ENCODE measurements around the gene RHOJ. TPM values are rescaled to one million over a fixed set of nuclear protein-coding genes. Genes with fewer than 3 reads are reported as not detected.

RHOJ gene
- total and polyA plus RNA-seq, 2 experiments from 2014 or later, result 0.17 TPM; not detected in 1

DNA sequence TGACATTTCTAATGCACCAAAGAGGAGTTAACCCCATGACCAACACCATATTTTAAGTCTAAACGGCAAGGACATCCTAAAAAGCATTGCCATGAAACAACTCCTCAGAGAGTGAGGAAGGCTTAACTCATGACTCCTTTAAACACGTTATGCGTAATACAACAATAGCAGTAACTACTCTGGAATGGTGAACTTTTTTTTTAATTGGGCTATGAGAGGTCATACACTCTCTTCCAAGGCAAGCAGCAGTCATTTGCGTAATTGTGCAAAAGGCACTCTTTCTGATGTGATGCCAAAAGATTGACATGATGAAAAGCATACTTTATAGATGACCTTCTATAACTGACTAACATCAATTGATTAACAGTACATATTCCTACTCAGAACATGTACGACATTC lies 39.4 kb downstream of the RHOJ start:
- no peak overlapping the region for H2AFZ ChIP-seq
- no peak overlapping the region for H3K4me3 ChIP-seq
- Mint-ChIP-seq H3K4me1 (no peaks in the 10 kb centered on the region), H3K9me3 (no peaks in the 10 kb centered on the region; the same call in 2 of the 3 replicates), H3K27ac (no peak overlapping the region), H3K27me3 (ENCODE audit: insufficient read depth, low read depth, poor library complexity) (peaks cover 2% of the 10 kb centered on the region), H3K4me3 (no peak overlapping the region), H3K36me3 (ENCODE audit: low read depth) (no peaks in the 10 kb centered on the region)
- H4K20me1 ChIP-seq (replicated peaks; ENCODE audit: insufficient read depth), result no peaks in the 10 kb centered on the region
- no peaks in the 10 kb centered on the region for H3K36me3 ChIP-seq (ENCODE audit: insufficient read depth)
- no peak for TF ChIP-seq CTCF (conservative IDR thresholded peaks at IDR 0.05; ENCODE audit: low read depth in 2 of 2)
- TF ChIP-seq EZH2phosphoT487 (IDR thresholded peaks at IDR 0.05; ENCODE audit: unreplicated experiment), result no peak
- TF ChIP-seq ETS1 (IDR thresholded peaks at IDR 0.05), result no peak
- H3K9me2 ChIP-seq (ENCODE audit: insufficient read depth), result peaks cover 6% of the 10 kb centered on the region; the same call in 1 of the 2 replicates
- H3K4me1 ChIP-seq (ENCODE audit: insufficient read depth), result no peaks in the 10 kb centered on the region
- no peak for ATAC-seq
- no peak overlapping the region for H3K27ac ChIP-seq (ENCODE audit: low read depth)
- DNase-seq (ENCODE audit: low spot score), result no peak
- no peaks in the 10 kb centered on the region for H3K27me3 ChIP-seq (ENCODE audit: insufficient read depth)
- H3F3A ChIP-seq (replicated peaks; ENCODE audit: low read depth), result no peaks in the 10 kb centered on the region
- no peaks in the 10 kb centered on the region for H3K79me2 ChIP-seq (replicated peaks; ENCODE audit: insufficient read depth)
- no peak overlapping the region for H3K4me2 ChIP-seq

GRCh38 chr14:63245893-63246292 lies 41.6 kb downstream of the RHOJ start:
- no peaks in the 10 kb centered on the region for H3F3A ChIP-seq (replicated peaks; ENCODE audit: low read depth)
- no peak overlapping the region for H2AFZ ChIP-seq
- no peaks in the 10 kb centered on the region for H3K79me2 ChIP-seq (replicated peaks; ENCODE audit: insufficient read depth)
- H3K4me1 ChIP-seq (ENCODE audit: insufficient read depth), result no peaks in the 10 kb centered on the region
- Mint-ChIP-seq H3K4me3 (no peak overlapping the region), H3K27me3 (ENCODE audit: insufficient read depth, low read depth, poor library complexity) (peaks cover 2% of the 10 kb centered on the region), H3K27ac (no peak overlapping the region), H3K36me3 (ENCODE audit: low read depth) (no peaks in the 10 kb centered on the region), H3K4me1 (no peaks in the 10 kb centered on the region), H3K9me3 (no peaks in the 10 kb centered on the region; the same call in 2 of the 3 replicates)
- ATAC-seq, result no peak
- H3K27ac ChIP-seq (ENCODE audit: low read depth), result no peak overlapping the region
- H3K4me2 ChIP-seq, result no peak overlapping the region
- no peaks in the 10 kb centered on the region for H3K36me3 ChIP-seq (ENCODE audit: insufficient read depth)
- peaks cover 8% of the 10 kb centered on the region; the same call in 1 of the 2 replicates for H3K9me2 ChIP-seq (ENCODE audit: insufficient read depth)
- H3K27me3 ChIP-seq (ENCODE audit: insufficient read depth), result no peaks in the 10 kb centered on the region
- DNase-seq (ENCODE audit: low spot score), result no peak
- H4K20me1 ChIP-seq (replicated peaks; ENCODE audit: insufficient read depth), result no peaks in the 10 kb centered on the region
- no peak overlapping the region for H3K4me3 ChIP-seq
- TF ChIP-seq EZH2phosphoT487 (IDR thresholded peaks at IDR 0.05; ENCODE audit: unreplicated experiment) (no peak), ZNF114 (CRISPR knock-in tag; IDR thresholded peaks at IDR 0.05) (no peak), JUNB (IDR thresholded peaks at IDR 0.05; ENCODE audit: unreplicated experiment) (no peak), STAT1 (IDR thresholded peaks at IDR 0.05; ENCODE audit: unreplicated experiment) (no peak)
- TF ChIP-seq, protein P1, sequence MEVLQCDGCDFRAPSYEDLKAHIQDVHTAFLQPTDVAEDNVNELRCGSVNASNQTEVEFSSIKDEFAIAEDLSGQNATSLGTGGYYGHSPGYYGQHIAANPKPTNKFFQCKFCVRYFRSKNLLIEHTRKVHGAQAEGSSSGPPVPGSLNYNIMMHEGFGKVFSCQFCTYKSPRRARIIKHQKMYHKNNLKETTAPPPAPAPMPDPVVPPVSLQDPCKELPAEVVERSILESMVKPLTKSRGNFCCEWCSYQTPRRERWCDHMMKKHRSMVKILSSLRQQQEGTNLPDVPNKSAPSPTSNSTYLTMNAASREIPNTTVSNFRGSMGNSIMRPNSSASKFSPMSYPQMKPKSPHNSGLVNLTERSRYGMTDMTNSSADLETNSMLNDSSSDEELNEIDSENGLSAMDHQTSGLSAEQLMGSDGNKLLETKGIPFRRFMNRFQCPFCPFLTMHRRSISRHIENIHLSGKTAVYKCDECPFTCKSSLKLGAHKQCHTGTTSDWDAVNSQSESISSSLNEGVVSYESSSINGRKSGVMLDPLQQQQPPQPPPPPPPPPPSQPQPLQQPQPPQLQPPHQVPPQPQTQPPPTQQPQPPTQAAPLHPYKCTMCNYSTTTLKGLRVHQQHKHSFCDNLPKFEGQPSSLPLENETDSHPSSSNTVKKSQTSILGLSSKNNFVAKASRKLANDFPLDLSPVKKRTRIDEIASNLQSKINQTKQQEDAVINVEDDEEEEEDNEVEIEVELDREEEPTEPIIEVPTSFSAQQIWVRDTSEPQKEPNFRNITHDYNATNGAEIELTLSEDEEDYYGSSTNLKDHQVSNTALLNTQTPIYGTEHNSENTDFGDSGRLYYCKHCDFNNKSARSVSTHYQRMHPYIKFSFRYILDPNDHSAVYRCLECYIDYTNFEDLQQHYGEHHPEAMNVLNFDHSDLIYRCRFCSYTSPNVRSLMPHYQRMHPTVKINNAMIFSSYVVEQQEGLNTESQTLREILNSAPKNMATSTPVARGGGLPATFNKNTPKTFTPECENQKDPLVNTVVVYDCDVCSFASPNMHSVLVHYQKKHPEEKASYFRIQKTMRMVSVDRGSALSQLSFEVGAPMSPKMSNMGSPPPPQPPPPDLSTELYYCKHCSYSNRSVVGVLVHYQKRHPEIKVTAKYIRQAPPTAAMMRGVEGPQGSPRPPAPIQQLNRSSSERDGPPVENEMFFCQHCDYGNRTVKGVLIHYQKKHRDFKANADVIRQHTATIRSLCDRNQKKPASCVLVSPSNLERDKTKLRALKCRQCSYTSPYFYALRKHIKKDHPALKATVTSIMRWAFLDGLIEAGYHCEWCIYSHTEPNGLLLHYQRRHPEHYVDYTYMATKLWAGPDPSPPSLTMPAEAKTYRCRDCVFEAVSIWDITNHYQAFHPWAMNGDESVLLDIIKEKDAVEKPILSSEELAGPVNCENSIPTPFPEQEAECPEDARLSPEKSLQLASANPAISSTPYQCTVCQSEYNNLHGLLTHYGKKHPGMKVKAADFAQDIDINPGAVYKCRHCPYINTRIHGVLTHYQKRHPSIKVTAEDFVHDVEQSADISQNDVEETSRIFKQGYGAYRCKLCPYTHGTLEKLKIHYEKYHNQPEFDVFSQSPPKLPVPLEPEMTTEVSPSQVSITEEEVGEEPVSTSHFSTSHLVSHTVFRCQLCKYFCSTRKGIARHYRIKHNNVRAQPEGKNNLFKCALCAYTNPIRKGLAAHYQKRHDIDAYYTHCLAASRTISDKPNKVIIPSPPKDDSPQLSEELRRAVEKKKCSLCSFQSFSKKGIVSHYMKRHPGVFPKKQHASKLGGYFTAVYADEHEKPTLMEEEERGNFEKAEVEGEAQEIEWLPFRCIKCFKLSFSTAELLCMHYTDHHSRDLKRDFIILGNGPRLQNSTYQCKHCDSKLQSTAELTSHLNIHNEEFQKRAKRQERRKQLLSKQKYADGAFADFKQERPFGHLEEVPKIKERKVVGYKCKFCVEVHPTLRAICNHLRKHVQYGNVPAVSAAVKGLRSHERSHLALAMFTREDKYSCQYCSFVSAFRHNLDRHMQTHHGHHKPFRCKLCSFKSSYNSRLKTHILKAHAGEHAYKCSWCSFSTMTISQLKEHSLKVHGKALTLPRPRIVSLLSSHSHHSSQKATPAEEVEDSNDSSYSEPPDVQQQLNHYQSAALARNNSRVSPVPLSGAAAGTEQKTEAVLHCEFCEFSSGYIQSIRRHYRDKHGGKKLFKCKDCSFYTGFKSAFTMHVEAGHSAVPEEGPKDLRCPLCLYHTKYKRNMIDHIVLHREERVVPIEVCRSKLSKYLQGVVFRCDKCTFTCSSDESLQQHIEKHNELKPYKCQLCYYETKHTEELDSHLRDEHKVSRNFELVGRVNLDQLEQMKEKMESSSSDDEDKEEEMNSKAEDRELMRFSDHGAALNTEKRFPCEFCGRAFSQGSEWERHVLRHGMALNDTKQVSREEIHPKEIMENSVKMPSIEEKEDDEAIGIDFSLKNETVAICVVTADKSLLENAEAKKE (CRISPR knock-in tag; IDR thresholded peaks at IDR 0.05), result no peak
- TF ChIP-seq, protein P2, sequence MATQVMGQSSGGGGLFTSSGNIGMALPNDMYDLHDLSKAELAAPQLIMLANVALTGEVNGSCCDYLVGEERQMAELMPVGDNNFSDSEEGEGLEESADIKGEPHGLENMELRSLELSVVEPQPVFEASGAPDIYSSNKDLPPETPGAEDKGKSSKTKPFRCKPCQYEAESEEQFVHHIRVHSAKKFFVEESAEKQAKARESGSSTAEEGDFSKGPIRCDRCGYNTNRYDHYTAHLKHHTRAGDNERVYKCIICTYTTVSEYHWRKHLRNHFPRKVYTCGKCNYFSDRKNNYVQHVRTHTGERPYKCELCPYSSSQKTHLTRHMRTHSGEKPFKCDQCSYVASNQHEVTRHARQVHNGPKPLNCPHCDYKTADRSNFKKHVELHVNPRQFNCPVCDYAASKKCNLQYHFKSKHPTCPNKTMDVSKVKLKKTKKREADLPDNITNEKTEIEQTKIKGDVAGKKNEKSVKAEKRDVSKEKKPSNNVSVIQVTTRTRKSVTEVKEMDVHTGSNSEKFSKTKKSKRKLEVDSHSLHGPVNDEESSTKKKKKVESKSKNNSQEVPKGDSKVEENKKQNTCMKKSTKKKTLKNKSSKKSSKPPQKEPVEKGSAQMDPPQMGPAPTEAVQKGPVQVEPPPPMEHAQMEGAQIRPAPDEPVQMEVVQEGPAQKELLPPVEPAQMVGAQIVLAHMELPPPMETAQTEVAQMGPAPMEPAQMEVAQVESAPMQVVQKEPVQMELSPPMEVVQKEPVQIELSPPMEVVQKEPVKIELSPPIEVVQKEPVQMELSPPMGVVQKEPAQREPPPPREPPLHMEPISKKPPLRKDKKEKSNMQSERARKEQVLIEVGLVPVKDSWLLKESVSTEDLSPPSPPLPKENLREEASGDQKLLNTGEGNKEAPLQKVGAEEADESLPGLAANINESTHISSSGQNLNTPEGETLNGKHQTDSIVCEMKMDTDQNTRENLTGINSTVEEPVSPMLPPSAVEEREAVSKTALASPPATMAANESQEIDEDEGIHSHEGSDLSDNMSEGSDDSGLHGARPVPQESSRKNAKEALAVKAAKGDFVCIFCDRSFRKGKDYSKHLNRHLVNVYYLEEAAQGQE (IDR thresholded peaks at IDR 0.05; ENCODE audit: unreplicated experiment), result no peak
